B cell (primary cell): Measurements from ENCODE around the gene FHL1. TPM values are rescaled to one million over a fixed set of nuclear protein-coding genes. Genes with fewer than 3 reads are reported as not detected.

Experiments
- ATAC-seq: fragments of 200-7000 bp; cut with Tn5 transposase; one replicate; pipeline ENCODE4 v1.10.0; 2021; ENCODE audit warnings: low read depth, mild to moderate bottlenecking, moderate number of reproducible peaks, moderate library complexity
- CTCF ChIA-PET: fragments of 350-600 bp; sonication (Branson Sonifier 250); formaldehyde crosslinking; loops from one replicate; lab custom pipeline; 2021; ENCODE audit warnings: antibody characterized with exemption, inconsistent platforms; lab: Charles Lee
- POLR2A ChIA-PET: fragments of 350-600 bp; sonication (Branson Sonifier 250); formaldehyde crosslinking; loops from one replicate; lab custom pipeline; 2021; ENCODE audit warnings: antibody characterized with exemption; lab: Charles Lee
- DNase-seq: peaks from one replicate; pipeline ENCODE4 v3.0.0; 2013
- H2AFZ ChIP-seq: 2 replicates; pipeline ENCODE4 v1.6.1; 2012; ENCODE audit warnings: mild to moderate bottlenecking, low read depth, low read length; ENCODE audit not compliant: insufficient read depth, poor library complexity, severe bottlenecking
- H3K27ac ChIP-seq, 2 donors: 1 replicate in 1 of 2; 2 replicates in 1 of 2; pipeline ENCODE4 v1.5.1; 2012 to 2013; ENCODE audit warnings: low read length in 2 of 2, mild to moderate bottlenecking in 2 of 2, moderate library complexity in 1 of 2
- H3K27me3 ChIP-seq, 4 experiments: fragments of 200-600 bp in 1 of 4; sonication (generic) in 1 of 4; replicated peaks in 1 of 4; 1 replicate in 2 of 4; 2 replicates in 2 of 4; pipeline versions ENCODE4 v1.6.1 to v1.7.0; 2013 to 2016; ENCODE audit warnings: low read length in 3 of 4, mild to moderate bottlenecking in 2 of 4, mixed read lengths in 1 of 4, moderate library complexity in 1 of 4; ENCODE audit not compliant: insufficient read depth in 4 of 4, control insufficient read depth in 3 of 4; ENCODE audit errors: control extremely low read depth in 1 of 4
- H3K36me3 ChIP-seq, 2 experiments: replicated peaks in 1 of 2; 1 replicate in 1 of 2; 2 replicates in 1 of 2; pipeline versions ENCODE4 v1.6.1 to v1.7.1; 2013; ENCODE audit warnings: low read length in 1 of 2; ENCODE audit not compliant: insufficient read depth in 2 of 2, control insufficient read depth in 1 of 2; ENCODE audit errors: control extremely low read depth in 1 of 2, extremely low read depth in 1 of 2
- H3K4me1 ChIP-seq, 2 donors: fragments of 200-600 bp in 1 of 2; sonication (generic) in 1 of 2; 1 replicate in 1 of 2; 2 replicates in 1 of 2; pipeline versions ENCODE4 v1.5.1 to v1.6.1; 2013 to 2017; ENCODE audit warnings: low read length in 2 of 2; ENCODE audit not compliant: control insufficient read depth in 2 of 2, insufficient read depth in 2 of 2
- H3K4me2 ChIP-seq: replicated peaks from 2 replicates; pipeline ENCODE3; 2012; ENCODE audit warnings: mild to moderate bottlenecking, low read depth, low read length; ENCODE audit not compliant: poor library complexity, severe bottlenecking
- H3K4me3 ChIP-seq, 5 experiments: fragments of 200-600 bp in 1 of 5; sonication (generic) in 1 of 5; 1 replicate in 3 of 5; 2 replicates in 2 of 5; pipeline versions ENCODE4 v1.5.1 to v1.7.0; 2011 to 2016; ENCODE audit warnings: low read length in 4 of 5, mild to moderate bottlenecking in 4 of 5, low read depth in 2 of 5, control low read depth in 1 of 5, moderate library complexity in 1 of 5; ENCODE audit not compliant: insufficient read depth in 1 of 5; ENCODE audit errors: control extremely low read depth in 1 of 5, extremely low read depth in 1 of 5
- H3K79me2 ChIP-seq: fragments of 200-600 bp; sonication (generic); one replicate; pipeline ENCODE4 v1.6.0; 2016; ENCODE audit warnings: low read length; ENCODE audit not compliant: control insufficient read depth, insufficient read depth
- H3K9ac ChIP-seq: fragments of 200-600 bp; sonication (generic); 2 replicates; pipeline ENCODE4 v1.6.1; 2017; ENCODE audit warnings: mild to moderate bottlenecking, low read length, moderate library complexity
- H3K9me3 ChIP-seq, 3 donors: one replicate each; pipeline versions ENCODE4 v1.6.1 to v1.7.1; 2013; ENCODE audit warnings: low read length in 2 of 3; ENCODE audit not compliant: control insufficient read depth in 2 of 3, insufficient read depth in 1 of 3; ENCODE audit errors: control extremely low read depth in 1 of 3
- H4K20me1 ChIP-seq: 2 replicates; pipeline ENCODE4 v1.6.0; 2012; ENCODE audit warnings: mild to moderate bottlenecking, low read length; ENCODE audit not compliant: insufficient read depth, control insufficient read depth, poor library complexity, severe bottlenecking
- H3K27ac Mint-ChIP-seq: one replicate; pipeline ENCODE4 v1.8.0; 2021; ENCODE audit warnings: mixed read lengths
- H3K27me3 Mint-ChIP-seq: one replicate; pipeline ENCODE4 v1.8.0; 2021; ENCODE audit warnings: mixed read lengths
- H3K4me1 Mint-ChIP-seq: one replicate; pipeline ENCODE4 v1.8.0; 2021; ENCODE audit warnings: mixed read lengths
- H3K4me3 Mint-ChIP-seq: one replicate; pipeline ENCODE4 v1.8.0; 2021; ENCODE audit warnings: mixed read lengths
- H3K9me3 Mint-ChIP-seq: one replicate; pipeline ENCODE4 v1.8.0; 2022; ENCODE audit warnings: mixed read lengths; ENCODE audit not compliant: insufficient read depth
- CTCF ChIP-seq: fragments of 200-600 bp; IDR thresholded peaks from one replicate; pipeline ENCODE4 v1.8.0; 2022; ENCODE audit warnings: antibody characterized with exemption, mild to moderate bottlenecking
- EZH2 ChIP-seq: IDR thresholded peaks from 2 replicates; pipeline ENCODE4 v1.6.1; 2012; ENCODE audit warnings: borderline replicate concordance, low read depth, mild to moderate bottlenecking, moderate library complexity, low read length; ENCODE audit not compliant: insufficient read depth, poor library complexity, severe bottlenecking
- WGBS: methylation state at CpG from one replicate; pipeline ENCODE4 v1.1.5; 2013; ENCODE audit warnings: missing lambda C conversion rate; ENCODE audit not compliant: insufficient coverage; 5-methylcytosine and 5-hydroxymethylcytosine counted together
- intact Hi-C: fragments of 100-400 bp; cut with micrococcal nuclease; formaldehyde crosslinking; loops from one replicate; pipeline ENCODE4 v1.10.0; 2022
- polyA plus RNA-seq: library from polyadenylated mRNA; depleted of rRNA; stranded (reverse); fragments of >200 nt; gene quantifications from 2 replicates; pipeline ENCODE4 v1.2.3, GENCODE V29; 2012
- total RNA-seq, 2 donors: library from RNA; stranded (reverse); fragments of 120-200 nt in 1 of 2; gene quantifications; 1 replicate in 1 of 2; 2 replicates in 1 of 2; pipeline versions ENCODE4 v1.2.3 to v1.2.4, GENCODE V29; 2013 to 2022

Gene FHL1
- total and polyA plus RNA-seq, 2 donors (not counting 1 experiment from before 2014, with no cell fraction given), result 6.7 to 8.0 TPM

DNA sequence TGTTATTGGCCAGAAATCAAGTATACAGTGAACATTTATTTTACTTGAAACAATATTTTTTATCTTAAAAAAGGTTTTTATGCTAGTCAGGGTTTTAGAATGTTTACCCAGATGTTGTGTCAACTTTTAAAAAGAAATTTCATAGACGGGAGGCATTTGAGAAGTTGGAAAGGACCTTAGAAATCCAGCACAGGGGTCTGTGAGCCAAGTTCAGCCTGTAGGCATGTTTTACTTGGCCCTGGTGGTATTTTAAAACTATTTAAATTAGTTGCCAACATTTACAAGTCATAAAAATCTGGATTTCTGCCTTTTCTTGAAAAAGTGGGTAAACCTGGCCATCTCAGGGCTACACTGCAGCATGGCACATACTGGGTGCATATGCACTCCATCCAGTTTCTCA, 25.5 kb upstream of the FHL1 start:
- H3K27me3 Mint-ChIP-seq, result no peaks in the 10 kb centered on the region
- TF ChIP-seq EZH2 (no peak), CTCF (no peak)
- ATAC-seq, result no peak

GRCh38 chrX:136122207-136122606, 25.1 kb upstream of the FHL1 start:
- H3K36me3 ChIP-seq, result no peaks in the 10 kb centered on the region
- ATAC-seq (no peak), DNase-seq (no peak)
- no peak overlapping the region for H3K4me3 Mint-ChIP-seq
- no peaks in the 10 kb centered on the region for H3K27me3 Mint-ChIP-seq
- H2AFZ ChIP-seq, result no peak overlapping the region
- H3K9me3 Mint-ChIP-seq, result no peaks in the 10 kb centered on the region
- no peaks in the 10 kb centered on the region for H3K4me1 Mint-ChIP-seq
- no peak overlapping the region for H3K27ac ChIP-seq
- intact Hi-C loops, result no loop called here
- no peaks in the 10 kb centered on the region for H3K4me1 ChIP-seq
- no peak overlapping the region for H3K27ac Mint-ChIP-seq
- WGBS, result 80% methylated on average over 1 of the region's 2 CpGs
- no peaks in the 10 kb centered on the region for H3K79me2 ChIP-seq
- H3K9me3 ChIP-seq, result no peaks in the 10 kb centered on the region
- H4K20me1 ChIP-seq, result no peaks in the 10 kb centered on the region
- no peak overlapping the region for H3K4me3 ChIP-seq
- no peak overlapping the region for H3K9ac ChIP-seq
- TF ChIP-seq EZH2 (no peak), CTCF (no peak)
- H3K4me2 ChIP-seq, result no peak overlapping the region
- H3K27me3 ChIP-seq, result no peaks in the 10 kb centered on the region
- ChIA-PET CTCF (no interaction called here), POLR2A (no interaction called here)

More for the DNA sequence above, 25.5 kb upstream of the FHL1 start:
- ChIA-PET CTCF (no interaction called here), POLR2A (no interaction called here)
- no peak overlapping the region for H3K4me2 ChIP-seq
- no peak overlapping the region for H2AFZ ChIP-seq
- no peaks in the 10 kb centered on the region for H3K9me3 ChIP-seq
- H3K79me2 ChIP-seq, result no peaks in the 10 kb centered on the region
- intact Hi-C loops, result no loop called here
- no peaks in the 10 kb centered on the region for H3K4me1 Mint-ChIP-seq
- DNase-seq, result no peak
- no peaks in the 10 kb centered on the region for H3K4me1 ChIP-seq
- no peak overlapping the region for H3K27ac Mint-ChIP-seq
- H3K4me3 ChIP-seq, result no peak overlapping the region
- no peak overlapping the region for H3K9ac ChIP-seq
- H3K9me3 Mint-ChIP-seq, result no peaks in the 10 kb centered on the region
- H3K27me3 ChIP-seq, result no peaks in the 10 kb centered on the region
- H3K4me3 Mint-ChIP-seq, result no peak overlapping the region
- no peak overlapping the region for H3K27ac ChIP-seq
- WGBS, result no CpG with 5 or more reads among the region's 1 CpG
- no peaks in the 10 kb centered on the region for H3K36me3 ChIP-seq
- H4K20me1 ChIP-seq, result no peaks in the 10 kb centered on the region
